H9 (cell line): Measurements from ENCODE around the gene ATF7IP2. TPM values are rescaled to one million over a fixed set of nuclear protein-coding genes. Genes with fewer than 3 reads are reported as not detected.
A peak's percentile ranks its signal among the peaks of the same experiment; 100 is the strongest.

Experiments used
- DNase-seq: peaks from one replicate; pipeline ENCODE4 v3.0.0-alpha.2; 2017
- H2AFZ ChIP-seq: one replicate; pipeline ENCODE4 v1.6.1; 2013; ENCODE audit warnings: mild to moderate bottlenecking, low read length, control low read depth, moderate library complexity
- H2AK5ac ChIP-seq: 2 replicates; pipeline ENCODE4 v1.6.1; 2013; ENCODE audit warnings: low read length, control low read depth, mixed read lengths; ENCODE audit not compliant: insufficient read length
- H2BK120ac ChIP-seq: one replicate; pipeline ENCODE4 v1.6.1; 2013; ENCODE audit warnings: low read depth, mild to moderate bottlenecking, low read length, control low read depth, inconsistent platforms; ENCODE audit not compliant: poor library complexity, severe bottlenecking
- H2BK12ac ChIP-seq: 2 replicates; pipeline ENCODE4 v1.6.1; 2013; ENCODE audit warnings: low read length, control low read depth, mixed read lengths, low read depth; ENCODE audit not compliant: insufficient read length
- H2BK15ac ChIP-seq: 2 replicates; pipeline ENCODE4 v1.6.1; 2013; ENCODE audit warnings: low read depth, low read length, control low read depth
- H2BK20ac ChIP-seq: one replicate; pipeline ENCODE4 v1.6.1; 2013; ENCODE audit warnings: low read depth, mild to moderate bottlenecking, low read length, control low read depth, inconsistent platforms; ENCODE audit not compliant: poor library complexity, severe bottlenecking
- H2BK5ac ChIP-seq: 2 replicates; pipeline ENCODE4 v1.6.1; 2013; ENCODE audit warnings: low read length, control low read depth, mixed read lengths; ENCODE audit not compliant: insufficient read length
- H3K14ac ChIP-seq: 2 replicates; pipeline ENCODE4 v1.6.1; 2013; ENCODE audit warnings: low read length, control low read depth; ENCODE audit not compliant: insufficient read depth
- H3K18ac ChIP-seq: 2 replicates; pipeline ENCODE4 v1.6.1; 2013; ENCODE audit warnings: low read depth, mild to moderate bottlenecking, mixed read lengths, low read length, control low read depth; ENCODE audit not compliant: insufficient read length
- H3K23ac ChIP-seq: 2 replicates; pipeline ENCODE4 v1.6.1; 2013; ENCODE audit warnings: low read length, control low read depth, mixed read lengths, low read depth; ENCODE audit not compliant: insufficient read length
- H3K23me2 ChIP-seq: 2 replicates; pipeline ENCODE4 v1.6.1; 2013; ENCODE audit warnings: low read depth, mild to moderate bottlenecking, mixed read lengths, low read length, control low read depth; ENCODE audit not compliant: insufficient read length, poor library complexity, severe bottlenecking
- H3K27ac ChIP-seq: 2 replicates; pipeline ENCODE4 v1.5.1; 2013; ENCODE audit warnings: low read length, control low read depth, mixed read lengths, low read depth; ENCODE audit not compliant: insufficient read length
- H3K27me3 ChIP-seq: 2 replicates; pipeline ENCODE4 v1.6.1; 2013; ENCODE audit warnings: low read length, control low read depth, inconsistent platforms; ENCODE audit not compliant: insufficient read depth
- H3K4ac ChIP-seq: 2 replicates; pipeline ENCODE4 v1.6.1; 2013; ENCODE audit warnings: low read depth, mild to moderate bottlenecking, control low read depth, inconsistent platforms, low read length, moderate library complexity
- H3K4me1 ChIP-seq: 2 replicates; pipeline ENCODE4 v1.6.1; 2013; ENCODE audit warnings: low read length, control low read depth, inconsistent platforms; ENCODE audit not compliant: insufficient read depth
- H3K4me2 ChIP-seq: 2 replicates; pipeline ENCODE4 v1.6.1; 2013; ENCODE audit warnings: low read length, control low read depth, mixed read lengths; ENCODE audit not compliant: insufficient read length, insufficient read depth
- H3K56ac ChIP-seq: 2 replicates; pipeline ENCODE4 v1.6.1; 2013; ENCODE audit warnings: low read depth, mild to moderate bottlenecking, mixed read lengths, low read length, control low read depth; ENCODE audit not compliant: insufficient read length
- H3K79me1 ChIP-seq: 2 replicates; pipeline ENCODE4 v1.6.1; 2013; ENCODE audit warnings: low read depth, mild to moderate bottlenecking, moderate library complexity, low read length, control low read depth, inconsistent platforms; ENCODE audit not compliant: insufficient read depth, poor library complexity, severe bottlenecking
- H3K79me2 ChIP-seq: 2 replicates; pipeline ENCODE4 v1.6.1; 2013; ENCODE audit warnings: low read length, control low read depth, inconsistent platforms; ENCODE audit not compliant: insufficient read depth
- H3K9ac ChIP-seq: 2 replicates; pipeline ENCODE4 v1.6.1; 2013; ENCODE audit warnings: low read length, control low read depth, mixed read lengths; ENCODE audit not compliant: insufficient read length; ENCODE audit errors: extremely low read depth
- H3K9me3 ChIP-seq: one replicate; pipeline ENCODE4 v1.6.1; 2013; ENCODE audit warnings: low read depth, low read length, inconsistent platforms; ENCODE audit not compliant: control insufficient read depth
- H3T11ph ChIP-seq: one replicate; pipeline ENCODE4 v1.6.1; 2013; ENCODE audit warnings: mild to moderate bottlenecking, low read length, control low read depth, inconsistent platforms
- H4K20me1 ChIP-seq: one replicate; pipeline ENCODE4 v1.6.1; 2013; ENCODE audit not compliant: control insufficient read depth, insufficient read length, insufficient read depth
- H4K5ac ChIP-seq: 2 replicates; pipeline ENCODE4 v1.6.1; 2013; ENCODE audit warnings: low read depth, mild to moderate bottlenecking, mixed read lengths, low read length, control low read depth; ENCODE audit not compliant: insufficient read length
- H4K8ac ChIP-seq: replicated peaks from 2 replicates; pipeline ENCODE4 v1.6.1; 2013; ENCODE audit warnings: low read length, control low read depth, mixed read lengths, low read depth; ENCODE audit not compliant: insufficient read length
- H4K91ac ChIP-seq: 2 replicates; pipeline ENCODE4 v1.6.1; 2013; ENCODE audit warnings: low read depth, mild to moderate bottlenecking, moderate library complexity, mixed read lengths, low read length, control low read depth; ENCODE audit not compliant: insufficient read length
- H3K27ac Mint-ChIP-seq, 3 experiments: 2 replicates in 2 of 3; 3 replicates in 1 of 3; pipeline ENCODE4 v1.8.0; 2020 to 2021; ENCODE audit warnings: mixed read lengths in 3 of 3, mild to moderate bottlenecking in 1 of 3, moderate library complexity in 1 of 3
- H3K27me3 Mint-ChIP-seq: 2 replicates; pipeline ENCODE4 v1.8.0; 2021; ENCODE audit warnings: low read depth, mild to moderate bottlenecking, moderate library complexity, mixed read lengths
- H3K36me3 Mint-ChIP-seq, 3 experiments: 2 replicates in 2 of 3; 3 replicates in 1 of 3; pipeline ENCODE4 v1.8.0; 2020 to 2021; ENCODE audit warnings: low read depth in 3 of 3, mixed read lengths in 3 of 3; ENCODE audit not compliant: insufficient read depth in 1 of 3
- H3K4me1 Mint-ChIP-seq, 2 experiments: 2 replicates each; pipeline ENCODE4 v1.8.0; 2020; ENCODE audit warnings: mixed read lengths in 2 of 2
- H3K4me3 Mint-ChIP-seq, 2 experiments: 2 replicates in 1 of 2; 3 replicates in 1 of 2; pipeline ENCODE4 v1.8.0; 2020 to 2021; ENCODE audit warnings: mild to moderate bottlenecking in 2 of 2, mixed read lengths in 2 of 2, moderate library complexity in 1 of 2
- H3K9me3 Mint-ChIP-seq, 2 experiments: 2 replicates in 1 of 2; 3 replicates in 1 of 2; pipeline ENCODE4 v1.8.0; 2020; ENCODE audit warnings: mild to moderate bottlenecking in 2 of 2, mixed read lengths in 2 of 2, moderate library complexity in 1 of 2
- CTCF ChIP-seq: fragments of 200-600 bp; sonication (generic); conservative IDR thresholded peaks from 3 replicates; pipeline ENCODE4 v1.8.0; 2021; ENCODE audit warnings: antibody characterized with exemption, mild to moderate bottlenecking
- WGBS: extraction: QIAGEN DNeasy Blood & Tissue Kit; methylation state at CpG from one replicate; pipeline ENCODE4 v1.1.7; 2013; ENCODE audit warnings: missing lambda C conversion rate, low lambda C conversion rate, mixed read lengths; ENCODE audit not compliant: insufficient read length; ENCODE audit errors: extremely low coverage; 5-methylcytosine and 5-hydroxymethylcytosine counted together
- total RNA-seq: library from RNA; stranded (reverse); gene quantifications from 2 replicates; pipeline ENCODE4 v1.2.1, GENCODE V29; 2021

The ATF7IP2 gene
- total RNA-seq, 1 experiment from 2014 or later, result 21.5 TPM

- H3K9ac ChIP-seq, result no peak overlapping the region
- no peak overlapping the region for H3K18ac ChIP-seq
- H3K27ac ChIP-seq, result no peak overlapping the region
- no peaks in the 10 kb centered on the region for H3K23me2 ChIP-seq
- H3K56ac ChIP-seq, result no peak overlapping the region
- no peaks in the 10 kb centered on the region for H4K20me1 ChIP-seq
- no peak overlapping the region for H3K27ac Mint-ChIP-seq
- H3K9me3 ChIP-seq, result no peaks in the 10 kb centered on the region
- DNase-seq, result peak; percentile 52
- no peak overlapping the region for H2BK120ac ChIP-seq
- H3K4me3 Mint-ChIP-seq, result no peak overlapping the region
- H2BK12ac ChIP-seq, result no peak overlapping the region
- no peak overlapping the region for H3K4me2 ChIP-seq
- no peak overlapping the region for H2BK15ac ChIP-seq
- no CpG with 5 or more reads among the region's 5 CpGs for WGBS
- no peak overlapping the region for H3K14ac ChIP-seq
- H3K9me3 Mint-ChIP-seq, result peaks cover 2% of the 10 kb centered on the region in 2 experiments; a peak in 2 of 5 replicates
- 0 out of 4 replicates have a peak, but pooled peaks cover 0 to 5% of the 10 kb centered on the region in 2 experiments for H3K4me1 Mint-ChIP-seq
- H3K27me3 ChIP-seq, result no peaks in the 10 kb centered on the region
- no peak overlapping the region for H4K8ac ChIP-seq
- H3K23ac ChIP-seq, result no peak overlapping the region
- H3K36me3 Mint-ChIP-seq, result no peaks in the 10 kb centered on the region
- H3K79me2 ChIP-seq, result no peaks in the 10 kb centered on the region
- no peak overlapping the region for H3T11ph ChIP-seq
- TF ChIP-seq CTCF, result no peak
- H2AFZ ChIP-seq, result no peak overlapping the region
- H3K4me1 ChIP-seq, result no peaks in the 10 kb centered on the region; the same call in 1 of the 2 replicates
- no peak overlapping the region for H2BK5ac ChIP-seq
- no peak overlapping the region for H2AK5ac ChIP-seq
- H4K91ac ChIP-seq, result no peak overlapping the region
- no peak overlapping the region for H3K4ac ChIP-seq
- no peaks in the 10 kb centered on the region; the same call in 1 of the 2 replicates for H3K27me3 Mint-ChIP-seq
- no peak overlapping the region for H2BK20ac ChIP-seq
- H4K5ac ChIP-seq, result no peak overlapping the region
- no peaks in the 10 kb centered on the region for H3K79me1 ChIP-seq
Measured at GRCh38 chr16:10517868-10518267, 132.0 kb downstream of the ATF7IP2 start.
